ENCODE data around the gene IYD. TPM values are rescaled to one million over a fixed set of nuclear protein-coding genes. Genes with fewer than 3 reads are reported as not detected.
A peak's percentile ranks its signal among the peaks of the same experiment; 100 is the strongest.

IYD gene
- total RNA-seq, 1 donor = under 0.01 TPM

DNA sequence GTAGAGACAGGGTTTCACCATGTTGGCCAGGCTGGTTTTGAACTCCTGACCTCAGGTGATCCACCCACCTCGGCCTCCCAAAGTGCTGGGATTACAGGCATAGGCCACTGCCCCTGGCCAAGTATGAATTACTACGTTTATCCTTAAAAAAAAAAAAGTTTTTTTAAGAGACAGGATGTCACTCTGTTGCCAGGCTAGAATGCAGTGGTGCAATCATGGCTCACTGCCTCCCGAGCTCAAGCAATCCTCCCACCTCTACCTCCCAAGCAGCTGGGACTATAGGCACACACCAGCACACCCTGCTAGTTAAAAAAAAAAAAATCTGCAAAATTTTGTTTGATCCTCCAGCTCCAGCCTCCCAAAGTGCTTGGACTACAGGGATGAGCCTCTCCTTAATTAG, 23.1 kb downstream of the IYD start:
- DNase-seq (ENCODE audit: low read depth) = no peak
- TF ChIP-seq, protein P1, sequence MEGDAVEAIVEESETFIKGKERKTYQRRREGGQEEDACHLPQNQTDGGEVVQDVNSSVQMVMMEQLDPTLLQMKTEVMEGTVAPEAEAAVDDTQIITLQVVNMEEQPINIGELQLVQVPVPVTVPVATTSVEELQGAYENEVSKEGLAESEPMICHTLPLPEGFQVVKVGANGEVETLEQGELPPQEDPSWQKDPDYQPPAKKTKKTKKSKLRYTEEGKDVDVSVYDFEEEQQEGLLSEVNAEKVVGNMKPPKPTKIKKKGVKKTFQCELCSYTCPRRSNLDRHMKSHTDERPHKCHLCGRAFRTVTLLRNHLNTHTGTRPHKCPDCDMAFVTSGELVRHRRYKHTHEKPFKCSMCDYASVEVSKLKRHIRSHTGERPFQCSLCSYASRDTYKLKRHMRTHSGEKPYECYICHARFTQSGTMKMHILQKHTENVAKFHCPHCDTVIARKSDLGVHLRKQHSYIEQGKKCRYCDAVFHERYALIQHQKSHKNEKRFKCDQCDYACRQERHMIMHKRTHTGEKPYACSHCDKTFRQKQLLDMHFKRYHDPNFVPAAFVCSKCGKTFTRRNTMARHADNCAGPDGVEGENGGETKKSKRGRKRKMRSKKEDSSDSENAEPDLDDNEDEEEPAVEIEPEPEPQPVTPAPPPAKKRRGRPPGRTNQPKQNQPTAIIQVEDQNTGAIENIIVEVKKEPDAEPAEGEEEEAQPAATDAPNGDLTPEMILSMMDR (IDR thresholded peaks at IDR 0.05; ENCODE audit: insufficient read depth, low read length) = no peak

DNA sequence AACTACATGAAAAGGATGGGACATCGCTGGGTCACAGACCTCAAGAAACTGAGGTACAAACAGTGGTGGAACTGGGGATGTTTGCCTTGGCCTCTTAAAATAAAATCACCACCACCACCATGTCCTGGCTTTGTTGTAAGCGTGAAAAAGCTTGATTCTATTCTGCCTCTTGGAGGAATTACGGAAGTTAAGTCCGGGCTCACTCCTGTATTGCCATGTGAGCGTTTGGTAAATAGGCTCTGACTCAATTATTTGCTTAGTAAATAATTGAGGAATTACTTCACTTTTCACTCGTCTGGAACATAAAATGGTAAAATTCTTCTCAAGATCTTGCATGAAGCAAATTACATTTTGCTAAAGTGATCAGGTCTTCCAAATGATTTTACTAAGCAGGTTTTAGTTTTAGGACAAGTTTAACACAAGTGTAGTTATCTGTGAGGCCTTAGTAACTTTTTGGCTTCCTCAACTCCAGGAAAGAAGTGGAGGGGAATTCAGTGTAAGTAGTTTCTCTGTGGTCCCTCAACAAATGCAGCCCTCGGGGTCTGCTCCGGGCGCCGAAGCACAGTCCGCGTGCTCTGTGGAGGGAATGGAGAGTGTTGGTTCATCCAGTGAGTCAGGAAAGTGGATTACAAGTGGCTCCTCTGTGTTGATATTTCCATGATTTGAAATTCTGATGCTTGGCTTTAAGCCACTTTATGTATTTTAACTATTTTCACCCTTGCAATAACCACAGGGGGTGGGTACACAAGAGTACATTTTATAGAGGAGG, 23.8 kb downstream of the IYD start:
- TF ChIP-seq, protein P1 (IDR thresholded peaks at IDR 0.05; ENCODE audit: insufficient read depth, low read length) = no peak
- H3K4me3 ChIP-seq (ENCODE audit: low read depth, low read length) = no peak overlapping the region
- no peak for DNase-seq (ENCODE audit: low read depth)

More for the DNA sequence above, 23.1 kb downstream of the IYD start:
- H3K4me3 ChIP-seq (ENCODE audit: low read depth, low read length) = no peak overlapping the region

DNA sequence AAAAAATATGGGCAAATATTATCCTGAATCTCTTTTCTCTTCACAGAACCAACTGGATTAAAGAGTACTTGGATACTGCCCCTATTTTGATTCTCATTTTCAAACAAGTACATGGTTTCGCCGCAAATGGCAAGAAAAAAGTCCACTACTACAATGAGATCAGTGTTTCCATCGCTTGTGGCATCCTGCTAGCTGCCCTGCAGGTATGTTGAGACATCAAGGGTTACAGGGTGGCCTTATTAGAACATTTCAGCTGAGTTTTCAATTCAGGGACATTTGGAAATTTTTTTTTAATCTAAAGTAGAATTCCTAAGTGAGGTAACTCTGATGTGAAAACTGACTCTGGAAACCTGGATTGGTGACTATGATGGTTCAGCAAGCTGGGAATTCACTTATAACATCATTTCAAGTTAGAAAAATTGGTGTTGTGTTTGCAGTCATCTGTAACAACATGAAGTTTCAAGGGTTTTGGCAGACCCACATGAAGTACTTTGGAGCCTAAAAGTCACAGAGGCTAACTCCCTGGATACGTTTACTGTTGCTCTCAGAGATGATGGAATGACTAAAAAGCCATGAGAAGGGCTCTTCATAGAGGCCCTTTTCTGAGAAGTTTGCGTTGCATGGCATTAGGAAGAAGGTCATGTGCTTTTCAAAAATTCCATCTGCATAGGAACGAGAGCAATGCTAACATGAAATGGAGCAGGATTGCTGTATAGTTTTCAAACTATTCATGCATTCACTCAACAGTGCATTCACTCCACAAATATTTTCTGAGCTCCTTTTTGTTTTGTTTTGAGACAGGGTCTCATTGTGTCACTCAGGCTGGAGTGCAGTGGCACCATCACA, 25.5 kb downstream of the IYD start:
- DNase-seq (ENCODE audit: low read depth) = no peak
- H3K4me3 ChIP-seq (ENCODE audit: low read depth, low read length) = no peak overlapping the region
- TF ChIP-seq, protein P1 (IDR thresholded peaks at IDR 0.05; ENCODE audit: insufficient read depth, low read length) = no peak

DNA sequence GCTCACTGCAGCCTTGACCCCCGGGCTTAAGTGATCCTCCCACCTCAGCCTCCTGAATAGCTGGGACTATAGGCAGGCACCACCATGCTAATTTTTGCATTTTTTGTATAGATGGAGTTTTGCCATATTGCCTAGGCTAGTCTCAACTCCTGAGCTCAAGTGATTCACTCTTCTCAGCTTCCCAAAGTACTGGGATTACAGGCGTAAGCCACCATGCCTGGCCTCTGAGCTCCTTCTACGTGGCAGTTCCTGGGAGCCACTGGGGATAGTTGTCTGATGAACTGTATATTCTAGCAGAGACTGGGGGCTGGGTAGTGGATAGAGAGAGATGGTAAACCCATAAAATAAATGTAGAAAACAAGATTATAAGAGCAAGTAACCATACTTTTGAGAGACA, 26.1 kb downstream of the IYD start:
- TF ChIP-seq, protein P1 (IDR thresholded peaks at IDR 0.05; ENCODE audit: insufficient read depth, low read length) = no peak
- DNase-seq (ENCODE audit: low read depth) = no peak
- H3K4me3 ChIP-seq (ENCODE audit: low read depth, low read length) = no peak overlapping the region

DNA sequence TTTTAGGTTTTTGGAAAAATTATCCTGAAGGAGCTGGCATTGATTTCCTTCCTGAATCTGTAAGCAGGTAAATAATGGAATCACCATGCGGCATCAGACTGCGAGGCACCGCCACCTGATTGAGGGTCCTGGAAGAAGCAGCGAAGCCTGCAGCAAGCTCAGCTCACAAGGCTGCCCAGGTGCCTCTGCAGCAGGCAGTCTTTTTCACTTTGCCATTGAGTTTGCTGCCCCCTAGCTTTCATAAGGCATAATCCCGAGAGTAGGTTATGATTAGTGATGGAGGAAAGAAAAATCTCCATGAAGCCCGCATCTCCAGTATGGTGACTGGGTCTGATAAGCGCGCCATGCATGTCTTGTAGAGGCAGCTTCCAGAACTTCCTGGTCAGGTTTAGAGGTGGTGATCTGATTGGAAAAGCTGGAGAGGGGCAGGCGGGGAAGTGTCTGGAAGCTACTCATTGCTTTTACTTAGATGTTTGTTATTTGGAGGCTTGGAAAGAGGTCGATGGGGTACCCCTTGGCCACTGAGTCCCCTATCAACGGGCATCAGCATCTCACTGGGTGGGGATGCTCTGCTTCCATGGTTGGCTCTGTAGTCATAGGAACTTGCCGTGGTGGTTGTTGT, 26.7 kb downstream of the IYD start:
- no peak overlapping the region for H3K4me3 ChIP-seq (ENCODE audit: low read depth, low read length)
- peak; percentile 65 for DNase-seq (ENCODE audit: low read depth)
- TF ChIP-seq, protein P1 (IDR thresholded peaks at IDR 0.05; ENCODE audit: insufficient read depth, low read length) = peak; percentile 78

DNA sequence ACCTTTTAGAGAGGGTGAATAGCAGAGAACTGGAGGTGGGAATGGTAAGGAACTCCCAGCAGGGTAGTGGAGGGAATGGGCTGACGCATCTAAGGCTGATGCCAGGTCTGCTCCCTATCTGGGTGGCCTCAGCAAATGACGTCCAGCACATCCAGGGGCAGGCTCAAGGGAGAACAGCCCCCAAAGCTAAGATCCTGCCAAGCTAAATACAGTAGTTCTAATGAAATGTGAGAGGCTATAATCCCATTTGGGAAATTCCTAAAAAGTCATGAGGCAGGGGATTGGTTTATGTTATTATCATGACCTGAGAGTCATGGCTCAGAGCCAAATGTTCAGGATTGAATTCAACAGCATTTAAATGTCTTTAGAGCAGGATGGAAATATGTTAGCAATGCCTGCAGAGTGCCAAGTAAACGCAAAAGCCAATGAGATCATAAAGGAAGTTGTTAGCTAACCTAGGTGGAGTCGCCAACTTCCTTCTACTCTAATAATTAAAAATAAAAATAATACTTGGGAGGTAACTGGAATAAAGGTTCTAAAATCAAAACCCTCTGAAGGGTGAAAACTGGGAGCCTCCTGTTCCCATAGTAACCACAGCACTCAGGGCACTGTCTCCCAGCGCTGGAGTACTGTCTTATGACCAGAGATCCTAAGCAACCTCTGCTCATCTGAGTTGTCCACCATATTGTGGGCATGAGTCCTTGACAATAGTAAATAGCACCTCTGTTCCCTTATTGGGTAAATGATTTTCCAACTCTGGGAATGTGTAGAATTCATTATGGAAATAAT, 34.8 kb downstream of the IYD start:
- TF ChIP-seq, protein P1 (IDR thresholded peaks at IDR 0.05; ENCODE audit: insufficient read depth, low read length) = no peak
- peak; percentile 96 for DNase-seq (ENCODE audit: low read depth)
- H3K4me3 ChIP-seq (ENCODE audit: low read depth, low read length) = no peak overlapping the region

Data from fibroblast of the aortic adventitia (primary cell).